ENCODE data around the gene NFKB1.
"Not testable (repeated sequence)": the region's sequence is repeated elsewhere in the genome, so short reads cannot be mapped to it uniquely, and the experiment has no call there.

NFKB1 gene

GRCh38 chr4:102612210-102612609 lies 111.1 kb downstream of the NFKB1 start:
- no peak overlapping the region for H3K9ac ChIP-seq
- no peaks in the 10 kb centered on the region for H3K4me1 ChIP-seq
- H3K4me3 ChIP-seq (ENCODE audit: low read depth, low read length): no peak overlapping the region
- no peak overlapping the region for H3K4me2 ChIP-seq (ENCODE audit: low read length)
- H3K27ac ChIP-seq: no peak overlapping the region
- no peak overlapping the region for H2AFZ ChIP-seq
- H3K79me2 ChIP-seq: no peaks in the 10 kb centered on the region
- no peaks in the 10 kb centered on the region for H3K9me3 ChIP-seq (ENCODE audit: control insufficient read depth, low read length)
- H3K27me3 ChIP-seq (ENCODE audit: control insufficient read depth, insufficient read depth, low read length): no peaks in the 10 kb centered on the region
- H3K36me3 ChIP-seq (ENCODE audit: control insufficient read depth, insufficient read depth, low read length): no peaks in the 10 kb centered on the region
- TF ChIP-seq CTCF (IDR thresholded peaks at IDR 0.05): no peak

GRCh38 chr4:102612824-102613366 lies 111.7 kb downstream of the NFKB1 start:
- H3K27me3 ChIP-seq (ENCODE audit: control insufficient read depth, insufficient read depth, low read length): no peaks in the 10 kb centered on the region
- H3K36me3 ChIP-seq (ENCODE audit: control insufficient read depth, insufficient read depth, low read length): no peaks in the 10 kb centered on the region
- H3K4me1 ChIP-seq: no peaks in the 10 kb centered on the region
- no peak overlapping the region for H3K9ac ChIP-seq
- H3K9me3 ChIP-seq (ENCODE audit: control insufficient read depth, low read length): no peaks in the 10 kb centered on the region
- TF ChIP-seq CTCF (IDR thresholded peaks at IDR 0.05): no peak
- no peak overlapping the region for H2AFZ ChIP-seq
- H3K27ac ChIP-seq: peak overlapping the region; percentile 7
- no peak overlapping the region for H3K4me2 ChIP-seq (ENCODE audit: low read length)
- H3K4me3 ChIP-seq (ENCODE audit: low read depth, low read length): no peak overlapping the region
- no peaks in the 10 kb centered on the region for H3K79me2 ChIP-seq

- no peaks in the 10 kb centered on the region for H3K4me1 ChIP-seq
- H3K9ac ChIP-seq: no peak overlapping the region
- H3K79me2 ChIP-seq: no peaks in the 10 kb centered on the region
- peak overlapping the region; percentile 36 for H3K27ac ChIP-seq
- no peak for TF ChIP-seq CTCF (IDR thresholded peaks at IDR 0.05)
- no peak overlapping the region for H3K4me3 ChIP-seq (ENCODE audit: low read depth, low read length)
- no peak overlapping the region for H2AFZ ChIP-seq
- H3K36me3 ChIP-seq (ENCODE audit: control insufficient read depth, insufficient read depth, low read length): no peaks in the 10 kb centered on the region
- H3K4me2 ChIP-seq (ENCODE audit: low read length): no peak overlapping the region
- H3K9me3 ChIP-seq (ENCODE audit: control insufficient read depth, low read length): no peaks in the 10 kb centered on the region
- no peaks in the 10 kb centered on the region for H3K27me3 ChIP-seq (ENCODE audit: control insufficient read depth, insufficient read depth, low read length)
Observed at GRCh38 chr4:102614801-102615200, 113.6 kb downstream of the NFKB1 start.

- no peaks in the 10 kb centered on the region for H3K36me3 ChIP-seq (ENCODE audit: control insufficient read depth, insufficient read depth, low read length)
- no peaks in the 10 kb centered on the region for H3K79me2 ChIP-seq
- no peaks in the 10 kb centered on the region for H3K9me3 ChIP-seq (ENCODE audit: control insufficient read depth, low read length)
- no peaks in the 10 kb centered on the region for H3K4me1 ChIP-seq
- no peak overlapping the region for H3K27ac ChIP-seq
- TF ChIP-seq CTCF (IDR thresholded peaks at IDR 0.05): no peak
- H3K27me3 ChIP-seq (ENCODE audit: control insufficient read depth, insufficient read depth, low read length): no peaks in the 10 kb centered on the region
- no peak overlapping the region for H3K4me3 ChIP-seq (ENCODE audit: low read depth, low read length)
- H2AFZ ChIP-seq: no peak overlapping the region
- H3K9ac ChIP-seq: no peak overlapping the region
- H3K4me2 ChIP-seq (ENCODE audit: low read length): no peak overlapping the region
Observed at GRCh38 chr4:102616636-102617035, 115.5 kb downstream of the NFKB1 start.

GRCh38 chr4:102619021-102619420 lies 117.9 kb downstream of the NFKB1 start:
- not testable (repeated sequence) for H3K4me2 ChIP-seq (ENCODE audit: low read length); H3K4me1 ChIP-seq; H3K79me2 ChIP-seq; H3K27ac ChIP-seq; H3K27me3 ChIP-seq (ENCODE audit: control insufficient read depth, insufficient read depth, low read length); H3K9ac ChIP-seq; H3K9me3 ChIP-seq (ENCODE audit: control insufficient read depth, low read length); H2AFZ ChIP-seq; H3K4me3 ChIP-seq (ENCODE audit: low read depth, low read length); H3K36me3 ChIP-seq (ENCODE audit: control insufficient read depth, insufficient read depth, low read length)

GRCh38 chr4:102619776-102620631 lies 118.8 kb downstream of the NFKB1 start:
- H3K4me2 ChIP-seq (ENCODE audit: low read length); H3K9ac ChIP-seq; H3K4me3 ChIP-seq (ENCODE audit: low read depth, low read length); H3K79me2 ChIP-seq; H3K27me3 ChIP-seq (ENCODE audit: control insufficient read depth, insufficient read depth, low read length); H3K4me1 ChIP-seq; H3K27ac ChIP-seq; H3K9me3 ChIP-seq (ENCODE audit: control insufficient read depth, low read length); H3K36me3 ChIP-seq (ENCODE audit: control insufficient read depth, insufficient read depth, low read length): not testable (repeated sequence)
- H2AFZ ChIP-seq: peak overlapping the region; percentile 25
